ENCODE measurements around the gene SERPINA6.

The SERPINA6 gene

DNA sequence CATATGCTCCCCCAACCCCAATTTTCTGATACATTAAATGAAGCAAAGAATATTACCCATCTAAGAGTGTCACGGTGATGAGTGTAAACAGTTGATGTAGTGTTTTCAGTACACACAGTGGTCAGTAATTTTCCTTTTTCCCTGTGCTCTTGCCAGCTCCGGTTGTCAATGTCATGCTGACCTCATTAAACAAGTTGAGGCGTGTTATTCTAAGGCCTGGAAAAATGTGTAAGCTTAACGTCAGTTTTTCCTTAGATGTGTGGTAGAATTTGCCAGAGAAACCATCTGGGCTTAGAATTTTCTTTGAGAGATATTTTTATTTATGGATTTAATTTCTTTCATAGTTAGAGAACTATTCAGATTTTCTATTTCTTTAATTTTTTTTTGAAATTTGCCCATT is 11.7 kb upstream of the SERPINA6 start:
- TF ChIP-seq, protein P1, sequence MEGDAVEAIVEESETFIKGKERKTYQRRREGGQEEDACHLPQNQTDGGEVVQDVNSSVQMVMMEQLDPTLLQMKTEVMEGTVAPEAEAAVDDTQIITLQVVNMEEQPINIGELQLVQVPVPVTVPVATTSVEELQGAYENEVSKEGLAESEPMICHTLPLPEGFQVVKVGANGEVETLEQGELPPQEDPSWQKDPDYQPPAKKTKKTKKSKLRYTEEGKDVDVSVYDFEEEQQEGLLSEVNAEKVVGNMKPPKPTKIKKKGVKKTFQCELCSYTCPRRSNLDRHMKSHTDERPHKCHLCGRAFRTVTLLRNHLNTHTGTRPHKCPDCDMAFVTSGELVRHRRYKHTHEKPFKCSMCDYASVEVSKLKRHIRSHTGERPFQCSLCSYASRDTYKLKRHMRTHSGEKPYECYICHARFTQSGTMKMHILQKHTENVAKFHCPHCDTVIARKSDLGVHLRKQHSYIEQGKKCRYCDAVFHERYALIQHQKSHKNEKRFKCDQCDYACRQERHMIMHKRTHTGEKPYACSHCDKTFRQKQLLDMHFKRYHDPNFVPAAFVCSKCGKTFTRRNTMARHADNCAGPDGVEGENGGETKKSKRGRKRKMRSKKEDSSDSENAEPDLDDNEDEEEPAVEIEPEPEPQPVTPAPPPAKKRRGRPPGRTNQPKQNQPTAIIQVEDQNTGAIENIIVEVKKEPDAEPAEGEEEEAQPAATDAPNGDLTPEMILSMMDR (IDR thresholded peaks at IDR 0.05; ENCODE audit: insufficient read depth, low read depth, low read length, missing control alignments): no peak
- peak; percentile 90 for DNase-seq (ENCODE audit: low read depth)
- H3K4me3 ChIP-seq (ENCODE audit: low read length): no peak overlapping the region

DNA sequence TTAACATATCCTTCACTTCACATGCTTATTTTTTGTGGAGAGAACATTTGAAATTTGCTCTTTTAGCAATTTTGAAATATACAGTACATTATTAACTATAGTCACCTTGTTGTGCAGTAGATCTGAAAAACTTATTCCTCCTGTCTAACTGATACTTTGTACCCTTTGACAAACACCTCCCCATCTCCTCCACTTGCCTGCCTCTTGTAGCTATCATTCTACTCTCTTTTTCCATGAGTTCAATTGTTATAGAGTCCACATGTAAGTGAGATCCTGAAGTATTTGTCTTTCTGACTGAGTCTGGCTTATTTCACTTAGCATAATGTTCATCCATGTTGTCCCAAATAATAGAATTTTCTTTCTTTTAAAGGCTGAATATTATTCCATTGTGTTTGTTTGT is 9.5 kb upstream of the SERPINA6 start:
- TF ChIP-seq, protein P1 (IDR thresholded peaks at IDR 0.05; ENCODE audit: insufficient read depth, low read depth, low read length, missing control alignments): no peak
- no peak overlapping the region for H3K4me3 ChIP-seq (ENCODE audit: low read length)
- DNase-seq (ENCODE audit: low read depth): no peak

DNA sequence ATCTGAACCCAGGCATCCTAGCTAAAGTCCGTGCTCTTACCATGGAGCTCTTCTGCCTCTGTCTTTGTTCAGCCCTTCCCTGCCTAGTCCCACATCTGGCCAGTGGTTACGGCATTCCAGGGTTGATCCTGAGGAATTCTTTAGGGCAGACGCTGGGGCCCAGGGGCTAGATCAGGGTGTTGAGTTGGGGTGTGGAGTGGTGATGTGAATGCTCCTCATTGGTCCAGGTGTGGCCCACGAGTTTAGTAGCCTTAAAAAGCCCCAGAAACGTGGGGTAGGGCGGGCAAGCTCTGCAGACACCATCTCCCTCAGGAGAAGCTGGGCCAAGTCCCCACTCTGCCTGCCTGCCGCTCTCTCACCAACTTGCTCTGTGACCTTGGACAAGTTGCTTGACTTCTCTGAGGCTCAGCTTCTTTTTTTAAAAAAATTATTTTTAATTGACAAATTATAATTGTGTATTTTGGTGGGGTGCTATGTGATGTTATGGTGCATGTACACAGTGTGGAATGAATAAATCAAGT is 9.0 kb upstream of the SERPINA6 start:
- TF ChIP-seq, protein P1 (IDR thresholded peaks at IDR 0.05; ENCODE audit: insufficient read depth, low read depth, low read length, missing control alignments): no peak
- no peak overlapping the region for H3K4me3 ChIP-seq (ENCODE audit: low read length)
- no peak for DNase-seq (ENCODE audit: low read depth)

DNA sequence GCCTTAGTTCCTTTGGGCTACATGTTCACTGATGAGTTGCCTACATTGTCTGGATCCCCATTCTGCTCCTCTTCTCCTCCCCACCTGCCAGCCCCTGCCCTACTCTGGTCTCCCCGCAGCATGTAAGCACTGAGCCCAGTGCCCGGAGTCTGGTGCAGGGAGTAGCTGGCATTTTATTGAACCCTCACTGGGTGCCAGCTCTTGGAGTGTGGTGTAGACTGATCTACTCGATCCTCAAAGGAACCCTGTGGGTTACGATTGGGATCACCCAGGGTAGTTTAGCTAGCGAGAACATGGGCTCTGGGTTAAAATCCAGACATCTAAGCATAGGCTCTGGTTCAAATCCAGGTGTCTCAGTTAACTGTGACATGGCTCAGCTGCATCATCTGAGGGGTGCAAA is 8.3 kb upstream of the SERPINA6 start:
- DNase-seq (ENCODE audit: low read depth): no peak
- no peak overlapping the region for H3K4me3 ChIP-seq (ENCODE audit: low read length)
- TF ChIP-seq, protein P1 (IDR thresholded peaks at IDR 0.05; ENCODE audit: insufficient read depth, low read depth, low read length, missing control alignments): no peak

DNA sequence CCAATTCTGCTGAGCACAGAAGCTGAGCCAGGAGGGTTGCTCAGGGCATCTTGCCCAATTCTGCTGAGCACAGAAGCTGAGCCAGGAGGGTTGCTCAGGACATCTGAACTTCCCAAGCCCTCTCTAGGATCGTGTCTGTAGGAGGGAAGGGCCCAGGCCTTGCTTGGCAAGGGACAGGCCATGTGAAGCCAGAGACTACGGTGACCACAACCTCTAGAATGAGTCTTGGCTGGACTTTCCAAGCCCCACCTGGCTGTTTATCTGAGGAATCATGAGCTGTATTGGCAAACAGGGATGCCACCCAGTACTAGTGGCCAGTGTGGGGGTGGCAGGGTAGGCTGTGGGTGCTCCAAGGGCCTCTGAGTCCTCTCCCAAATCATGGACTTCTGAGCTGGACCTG is 7.7 kb upstream of the SERPINA6 start:
- H3K4me3 ChIP-seq (ENCODE audit: low read length): no peak overlapping the region
- DNase-seq (ENCODE audit: low read depth): no peak
- TF ChIP-seq, protein P1 (IDR thresholded peaks at IDR 0.05; ENCODE audit: insufficient read depth, low read depth, low read length, missing control alignments): no peak

DNA sequence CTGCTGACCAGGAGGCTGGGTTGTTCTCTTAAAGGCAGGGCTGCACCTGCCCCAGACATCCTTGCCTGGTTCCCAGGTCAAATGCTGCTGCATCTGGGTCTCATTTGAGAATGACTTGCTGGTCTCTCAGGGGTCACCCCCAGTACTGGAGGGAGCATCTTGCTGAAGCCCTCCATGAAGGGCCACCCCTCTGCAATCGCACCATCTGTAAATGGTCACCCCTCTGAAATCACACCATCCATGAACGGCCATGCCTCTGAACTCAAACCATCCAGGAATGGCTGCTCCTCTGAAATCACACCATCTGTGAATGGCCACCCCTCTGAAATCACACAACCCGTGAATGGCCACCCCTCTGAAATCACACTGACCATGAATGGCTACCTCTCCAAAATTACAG is 7.3 kb upstream of the SERPINA6 start:
- no peak overlapping the region for H3K4me3 ChIP-seq (ENCODE audit: low read length)
- no peak for DNase-seq (ENCODE audit: low read depth)
- TF ChIP-seq, protein P1 (IDR thresholded peaks at IDR 0.05; ENCODE audit: insufficient read depth, low read depth, low read length, missing control alignments): no peak

DNA sequence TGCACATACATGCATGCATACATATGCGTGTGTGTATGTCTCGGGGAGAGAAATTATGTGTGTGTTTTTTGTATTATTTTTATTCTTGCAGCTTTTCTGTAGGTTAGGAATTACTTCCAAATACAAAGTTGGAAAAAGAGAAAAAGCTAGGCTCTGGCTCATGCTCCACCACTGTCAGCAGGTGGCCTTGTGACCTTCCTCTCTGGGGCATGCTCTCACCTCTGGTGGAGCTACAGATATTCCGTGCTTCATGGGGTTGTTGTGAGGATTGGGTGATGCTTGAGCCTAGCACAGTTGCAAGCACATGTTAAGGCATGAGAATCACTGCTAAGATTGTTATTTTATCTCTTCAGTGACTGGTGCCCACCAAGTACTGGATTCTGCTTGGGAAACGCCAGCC is 6.7 kb upstream of the SERPINA6 start:
- no peak overlapping the region for H3K4me3 ChIP-seq (ENCODE audit: low read length)
- DNase-seq (ENCODE audit: low read depth): no peak
- TF ChIP-seq, protein P1 (IDR thresholded peaks at IDR 0.05; ENCODE audit: insufficient read depth, low read depth, low read length, missing control alignments): no peak
